Neuron (in vitro differentiated cells): ENCODE measurements around the gene NXPH4.

Source experiments
- H2AFZ ChIP-seq: one replicate; pipeline ENCODE4 v1.6.1; 2013; ENCODE audit warnings: low read depth, mild to moderate bottlenecking, inconsistent platforms, low read length, moderate library complexity
- H3K27me3 ChIP-seq: one replicate; pipeline ENCODE4 v1.6.1; 2013; ENCODE audit warnings: low read length; ENCODE audit not compliant: insufficient read depth
- H3K36me3 ChIP-seq: one replicate; pipeline ENCODE4 v1.6.1; 2013; ENCODE audit warnings: low read length; ENCODE audit not compliant: insufficient read depth
- H3K4me1 ChIP-seq: one replicate; pipeline ENCODE4 v1.6.1; 2013; ENCODE audit warnings: low read length; ENCODE audit not compliant: insufficient read depth
- H3K4me3 ChIP-seq: 2 replicates; pipeline ENCODE4 v1.5.1; 2013; ENCODE audit warnings: mild to moderate bottlenecking, low read length, moderate library complexity
- H3K9me3 ChIP-seq: one replicate; pipeline ENCODE4 v1.6.1; 2013; ENCODE audit warnings: low read length

Gene NXPH4

DNA sequence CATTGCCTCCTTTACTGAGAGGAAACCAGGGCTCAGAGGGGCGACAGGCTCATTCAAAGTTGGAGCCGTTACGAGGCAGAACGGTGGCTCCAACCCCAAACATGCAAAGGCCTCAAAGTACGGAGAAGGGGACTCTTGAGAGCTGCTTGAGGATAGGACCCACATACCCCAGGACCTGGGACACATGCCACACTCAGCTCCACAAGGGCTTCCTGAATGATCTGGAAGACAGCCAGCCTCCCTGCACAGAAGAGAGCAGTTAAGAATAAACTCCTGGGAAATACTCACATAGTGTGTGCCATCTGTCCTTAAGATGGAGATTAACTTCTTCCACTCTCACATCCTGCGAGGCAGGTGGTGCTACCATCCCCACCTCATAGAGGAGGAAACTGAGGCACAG is 26.6 kb upstream of the NXPH4 start:
- no peak overlapping the region for H3K4me3 ChIP-seq
- H2AFZ ChIP-seq: no peak overlapping the region
- H3K9me3 ChIP-seq: no peaks in the 10 kb centered on the region
- H3K4me1 ChIP-seq: no peaks in the 10 kb centered on the region
- no peaks in the 10 kb centered on the region for H3K27me3 ChIP-seq
- peaks cover 99% of the 10 kb centered on the region for H3K36me3 ChIP-seq

- Histone ChIP-seq H3K27me3 (no peaks in the 10 kb centered on the region), H3K36me3 (peaks cover 99% of the 10 kb centered on the region), H3K9me3 (no peaks in the 10 kb centered on the region), H3K4me3 (no peak overlapping the region), H3K4me1 (no peaks in the 10 kb centered on the region), H2AFZ (no peak overlapping the region)
These were observed 25.8 kb upstream of the NXPH4 start for GRCh38 chr12:57190821-57191220.

DNA sequence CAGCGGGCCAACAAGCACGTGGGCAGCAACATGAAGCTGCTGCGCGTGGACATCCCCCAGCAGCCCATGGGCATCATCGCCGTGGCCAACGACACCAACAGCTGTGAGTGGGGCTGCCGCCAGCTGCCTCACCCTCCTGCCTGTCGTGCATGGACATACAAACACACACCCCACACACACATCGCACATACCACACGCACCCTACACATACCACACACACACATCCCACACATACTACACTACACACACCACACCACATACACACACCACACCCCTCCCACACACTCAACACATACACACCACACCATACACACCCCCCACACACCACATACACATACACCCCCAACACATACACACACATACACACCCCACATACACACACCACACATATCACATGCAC is 25.2 kb upstream of the NXPH4 start:
- H2AFZ ChIP-seq: no peak overlapping the region
- H3K4me3 ChIP-seq: no peak overlapping the region
- peaks cover 99% of the 10 kb centered on the region for H3K36me3 ChIP-seq
- H3K27me3 ChIP-seq: no peaks in the 10 kb centered on the region
- H3K4me1 ChIP-seq: no peaks in the 10 kb centered on the region
- no peaks in the 10 kb centered on the region for H3K9me3 ChIP-seq

- no peaks in the 10 kb centered on the region for H3K4me1 ChIP-seq
- no peaks in the 10 kb centered on the region for H3K9me3 ChIP-seq
- no peak overlapping the region for H3K4me3 ChIP-seq
- H3K27me3 ChIP-seq: no peaks in the 10 kb centered on the region
- H3K36me3 ChIP-seq: peaks cover 98% of the 10 kb centered on the region
- H2AFZ ChIP-seq: no peak overlapping the region
These were observed 23.7 kb upstream of the NXPH4 start for GRCh38 chr12:57192920-57193319.

DNA sequence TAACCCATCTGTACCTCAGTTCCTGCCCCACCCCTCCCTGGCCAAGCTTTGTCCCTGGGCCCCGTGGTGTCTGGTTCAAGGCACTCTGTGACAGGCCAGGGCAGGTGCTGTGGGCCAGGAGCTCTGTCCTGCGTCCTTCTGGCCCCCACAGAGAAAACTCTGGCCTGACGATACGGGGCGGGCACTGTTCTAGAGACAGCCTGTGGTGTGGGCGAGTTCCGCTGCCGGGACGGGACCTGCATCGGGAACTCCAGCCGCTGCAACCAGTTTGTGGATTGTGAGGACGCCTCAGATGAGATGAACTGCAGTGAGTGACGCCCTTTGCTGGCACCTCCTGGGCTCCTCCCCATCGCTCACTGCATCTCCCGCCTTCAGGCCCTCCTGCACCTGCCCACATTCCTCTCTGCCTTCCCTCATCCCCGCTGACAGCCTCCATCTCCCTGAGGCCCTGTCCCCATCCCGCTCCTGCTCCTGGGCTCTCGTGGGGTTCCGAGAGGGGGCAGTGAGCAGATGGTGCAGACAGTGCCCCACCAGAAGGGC is 22.8 kb upstream of the NXPH4 start:
- Histone ChIP-seq H3K4me1 (no peaks in the 10 kb centered on the region), H3K4me3 (no peak overlapping the region), H2AFZ (no peak overlapping the region), H3K27me3 (no peaks in the 10 kb centered on the region), H3K36me3 (peaks cover 98% of the 10 kb centered on the region), H3K9me3 (no peaks in the 10 kb centered on the region)

DNA sequence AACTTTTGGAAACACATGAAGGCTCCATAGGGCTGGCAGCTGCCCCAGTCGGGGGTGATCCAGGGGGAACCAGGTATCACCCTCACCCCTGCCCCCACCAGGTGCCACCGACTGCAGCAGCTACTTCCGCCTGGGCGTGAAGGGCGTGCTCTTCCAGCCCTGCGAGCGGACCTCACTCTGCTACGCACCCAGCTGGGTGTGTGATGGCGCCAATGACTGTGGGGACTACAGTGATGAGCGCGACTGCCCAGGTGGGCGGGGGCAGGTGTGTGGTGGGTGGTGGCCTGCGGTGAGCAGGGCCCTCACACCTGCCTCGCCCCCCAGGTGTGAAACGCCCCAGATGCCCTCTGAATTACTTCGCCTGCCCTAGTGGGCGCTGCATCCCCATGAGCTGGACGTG is 22.3 kb upstream of the NXPH4 start:
- Histone ChIP-seq H3K4me1 (no peaks in the 10 kb centered on the region), H3K4me3 (no peak overlapping the region), H3K9me3 (no peaks in the 10 kb centered on the region), H3K36me3 (peaks cover 98% of the 10 kb centered on the region), H3K27me3 (no peaks in the 10 kb centered on the region), H2AFZ (no peak overlapping the region)

DNA sequence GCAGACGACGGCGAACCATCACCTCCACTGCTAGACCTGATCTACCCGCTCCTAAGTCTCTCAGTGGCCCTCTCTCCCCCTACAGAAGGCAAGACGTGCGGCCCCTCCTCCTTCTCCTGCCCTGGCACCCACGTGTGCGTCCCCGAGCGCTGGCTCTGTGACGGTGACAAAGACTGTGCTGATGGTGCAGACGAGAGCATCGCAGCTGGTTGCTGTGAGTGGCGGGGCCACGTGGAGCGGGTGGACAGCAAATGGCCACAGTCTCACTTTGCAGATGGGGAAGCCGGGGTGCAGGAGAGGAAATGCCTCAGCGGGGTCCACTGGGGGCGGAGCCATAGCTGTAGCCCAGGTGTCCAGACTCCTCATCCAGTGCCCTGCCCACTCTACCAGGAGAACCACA is 21.4 kb upstream of the NXPH4 start:
- H3K4me3 ChIP-seq: no peak overlapping the region
- no peak overlapping the region for H2AFZ ChIP-seq
- H3K4me1 ChIP-seq: no peaks in the 10 kb centered on the region
- H3K27me3 ChIP-seq: no peaks in the 10 kb centered on the region
- H3K36me3 ChIP-seq: peaks cover 99% of the 10 kb centered on the region
- no peaks in the 10 kb centered on the region for H3K9me3 ChIP-seq

- Histone ChIP-seq H3K27me3 (no peaks in the 10 kb centered on the region), H3K4me1 (no peaks in the 10 kb centered on the region), H3K36me3 (peaks cover 97% of the 10 kb centered on the region), H3K4me3 (no peak overlapping the region), H3K9me3 (no peaks in the 10 kb centered on the region), H2AFZ (no peak overlapping the region)
These were observed 20.8 kb upstream of the NXPH4 start for GRCh38 chr12:57195611-57196371.

GRCh38 chr12:57196439-57196838 is 20.2 kb upstream of the NXPH4 start:
- H3K9me3 ChIP-seq: no peaks in the 10 kb centered on the region
- H3K4me3 ChIP-seq: no peak overlapping the region
- no peaks in the 10 kb centered on the region for H3K4me1 ChIP-seq
- H2AFZ ChIP-seq: no peak overlapping the region
- no peaks in the 10 kb centered on the region for H3K27me3 ChIP-seq
- H3K36me3 ChIP-seq: peaks cover 97% of the 10 kb centered on the region

- H3K4me3 ChIP-seq: no peak overlapping the region
- no peaks in the 10 kb centered on the region for H3K9me3 ChIP-seq
- H3K36me3 ChIP-seq: peaks cover 97% of the 10 kb centered on the region
These were observed 19.6 kb upstream of the NXPH4 start for GRCh38 chr12:57196956-57197355.

GRCh38 chr12:57198329-57198728 is 18.3 kb upstream of the NXPH4 start:
- Histone ChIP-seq H3K4me3 (no peak overlapping the region), H3K9me3 (no peaks in the 10 kb centered on the region), H3K36me3 (peaks cover 97% of the 10 kb centered on the region), H2AFZ (no peak overlapping the region), H3K4me1 (no peaks in the 10 kb centered on the region), H3K27me3 (no peaks in the 10 kb centered on the region)

More at GRCh38 chr12:57196956-57197355, 19.6 kb upstream of the NXPH4 start:
- Histone ChIP-seq H3K27me3 (no peaks in the 10 kb centered on the region), H2AFZ (no peak overlapping the region), H3K4me1 (no peaks in the 10 kb centered on the region)

DNA sequence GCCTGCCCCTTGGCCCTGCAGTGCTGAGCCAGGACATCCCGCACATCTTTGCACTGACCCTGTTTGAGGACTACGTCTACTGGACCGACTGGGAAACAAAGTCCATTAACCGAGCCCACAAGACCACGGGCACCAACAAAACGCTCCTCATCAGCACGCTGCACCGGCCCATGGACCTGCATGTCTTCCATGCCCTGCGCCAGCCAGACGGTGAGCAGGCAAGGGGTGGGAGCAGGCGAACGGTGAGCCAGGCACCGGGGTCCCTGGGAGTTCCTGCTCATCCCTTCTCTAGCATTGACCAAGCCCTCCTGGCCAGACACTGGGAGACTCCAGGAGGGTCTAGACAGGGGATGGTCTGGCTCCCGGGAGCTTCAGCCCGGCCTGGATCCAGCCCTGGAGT is 17.4 kb upstream of the NXPH4 start:
- Histone ChIP-seq H3K4me1 (no peaks in the 10 kb centered on the region), H3K36me3 (peaks cover 97% of the 10 kb centered on the region), H3K9me3 (no peaks in the 10 kb centered on the region), H3K4me3 (no peak overlapping the region), H2AFZ (no peak overlapping the region), H3K27me3 (no peaks in the 10 kb centered on the region)

DNA sequence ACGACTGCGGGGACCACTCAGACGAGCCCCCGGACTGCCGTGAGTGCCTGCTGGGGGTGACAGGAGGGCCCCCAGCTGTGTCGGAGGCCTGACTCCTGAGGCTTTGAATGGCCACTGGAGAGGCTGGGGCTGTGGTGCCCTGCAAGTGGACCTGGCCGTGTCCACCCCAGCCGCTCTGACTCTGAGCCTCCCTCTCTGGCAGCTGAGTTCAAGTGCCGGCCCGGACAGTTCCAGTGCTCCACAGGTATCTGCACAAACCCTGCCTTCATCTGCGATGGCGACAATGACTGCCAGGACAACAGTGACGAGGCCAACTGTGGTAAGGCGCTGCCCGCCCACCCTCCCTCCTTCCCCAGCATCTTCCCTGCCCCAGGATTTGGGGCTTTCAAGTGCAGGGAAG is 16.1 kb upstream of the NXPH4 start:
- Histone ChIP-seq H3K4me3 (no peak overlapping the region), H3K9me3 (no peaks in the 10 kb centered on the region), H3K27me3 (no peaks in the 10 kb centered on the region), H2AFZ (no peak overlapping the region), H3K36me3 (peaks cover 97% of the 10 kb centered on the region), H3K4me1 (no peaks in the 10 kb centered on the region)

- peaks cover 97% of the 10 kb centered on the region for H3K36me3 ChIP-seq
- H3K9me3 ChIP-seq: no peaks in the 10 kb centered on the region
- no peaks in the 10 kb centered on the region for H3K27me3 ChIP-seq
- no peak overlapping the region for H2AFZ ChIP-seq
- no peaks in the 10 kb centered on the region for H3K4me1 ChIP-seq
- H3K4me3 ChIP-seq: no peak overlapping the region
These were observed 15.4 kb upstream of the NXPH4 start for GRCh38 chr12:57201219-57201618.
